Breast epithelium (tissue), 4 donors: ENCODE data around the gene S100A9. TPM values are rescaled to one million over a fixed set of nuclear protein-coding genes. Genes with fewer than 3 reads are reported as not detected.

Experiments
- DNase-seq, 2 donors: peaks; one replicate each; pipeline ENCODE4 v3.0.0-alpha.2; 2019; ENCODE audit warnings: low spot score in 2 of 2
- H3K27ac ChIP-seq, 2 donors: fragments of 200-600 bp; sonication (generic) in 1 of 2; one replicate each; pipeline ENCODE4 v1.5.1; 2016 to 2019; ENCODE audit warnings: mild to moderate bottlenecking in 1 of 2
- H3K27me3 ChIP-seq, 2 donors: fragments of 200-600 bp; sonication (generic) in 1 of 2; one replicate each; pipeline versions ENCODE4 v1.5.1 to v1.6.0; 2017 to 2019; ENCODE audit warnings: control low read depth in 1 of 2, mild to moderate bottlenecking in 1 of 2
- H3K36me3 ChIP-seq: fragments of 200-600 bp; one replicate; pipeline ENCODE4 v1.5.1; 2019
- H3K4me1 ChIP-seq, 2 donors: fragments of 200-600 bp; sonication (generic); one replicate each; pipeline ENCODE4 v1.5.1; 2016 to 2019; ENCODE audit warnings: control low read depth in 1 of 2
- H3K4me3 ChIP-seq, 3 donors: fragments of 200-600 bp; sonication (generic); 1 replicate in 2 of 3; 2 replicates in 1 of 3; pipeline ENCODE4 v1.5.1; 2016 to 2019; ENCODE audit warnings: mild to moderate bottlenecking in 3 of 3, moderate library complexity in 2 of 3
- H3K9me3 ChIP-seq, 2 donors: fragments of 200-600 bp; sonication (generic) in 1 of 2; one replicate each; pipeline ENCODE4 v1.5.1; 2016 to 2019; ENCODE audit warnings: control low read depth in 1 of 2
- CTCF ChIP-seq, 3 donors: fragments of 450-650 bp; IDR thresholded peaks; one replicate each; pipeline ENCODE4 v1.5.1; 2016 to 2017; ENCODE audit warnings: antibody characterized with exemption in 3 of 3, mild to moderate bottlenecking in 3 of 3, moderate library complexity in 3 of 3
- POLR2A ChIP-seq: fragments of 450-650 bp; IDR thresholded peaks from one replicate; pipeline ENCODE4 v1.6.1; 2016; ENCODE audit warnings: antibody characterized with exemption, mild to moderate bottlenecking, moderate library complexity
- POLR2AphosphoS5 ChIP-seq, 3 donors: sonication (generic); formaldehyde crosslinking; IDR thresholded peaks; one replicate each; pipeline ENCODE4 v1.6.1; 2017; ENCODE audit warnings: antibody characterized with exemption in 3 of 3
- intact Hi-C: fragments of 100-400 bp; cut with DNase I; formaldehyde crosslinking; loops from one replicate; pipeline ENCODE4 v1.15.1; 2023; ENCODE audit warnings: low total_unique reads
- total RNA-seq, 3 donors: library from RNA; depleted of rRNA; stranded (reverse); fragments of >200 nt; gene quantifications; one replicate each; pipeline ENCODE4 v1.1.0, GENCODE V29; 2016

The S100A9 gene
- total RNA-seq, 3 donors from 2014 or later, result 90.3 to 329 (median 208) TPM

GRCh38 chr1:153336650-153337049 is 21.0 kb upstream of the S100A9 start:
- no peak for DNase-seq
- intact Hi-C loops, result no loop called here
- TF ChIP-seq POLR2AphosphoS5 (IDR thresholded peaks at IDR 0.05), result no peak
- no peak for TF ChIP-seq POLR2A
- no peak for TF ChIP-seq CTCF (IDR thresholded peaks at IDR 0.05)
- peaks cover 0 to 8% of the 10 kb centered on the region in 2 donors for H3K9me3 ChIP-seq
- no peaks in the 10 kb centered on the region for H3K36me3 ChIP-seq
- H3K27ac ChIP-seq, result no peak overlapping the region
- H3K4me1 ChIP-seq, result no peaks in the 10 kb centered on the region
- no peak overlapping the region for H3K4me3 ChIP-seq
- no peaks in the 10 kb centered on the region for H3K27me3 ChIP-seq

GRCh38 chr1:153337980-153338853 is 19.4 kb upstream of the S100A9 start:
- no peak for DNase-seq
- TF ChIP-seq CTCF (IDR thresholded peaks at IDR 0.05), result no peak
- no peak for TF ChIP-seq POLR2A
- TF ChIP-seq POLR2AphosphoS5 (IDR thresholded peaks at IDR 0.05), result no peak
- no peaks in the 10 kb centered on the region for H3K9me3 ChIP-seq
- H3K4me3 ChIP-seq, result no peak overlapping the region
- H3K27me3 ChIP-seq, result no peaks in the 10 kb centered on the region
- intact Hi-C loops, result no loop called here
- H3K27ac ChIP-seq, result no peak overlapping the region
- H3K4me1 ChIP-seq, result no peaks in the 10 kb centered on the region
- no peaks in the 10 kb centered on the region for H3K36me3 ChIP-seq

GRCh38 chr1:153339802-153340201 is 17.9 kb upstream of the S100A9 start:
- H3K4me1 ChIP-seq, result no peaks in the 10 kb centered on the region
- H3K27ac ChIP-seq, result no peak overlapping the region
- intact Hi-C loops, result no loop called here
- H3K4me3 ChIP-seq, result no peak overlapping the region
- H3K27me3 ChIP-seq, result no peaks in the 10 kb centered on the region
- no peak for DNase-seq
- TF ChIP-seq CTCF (IDR thresholded peaks at IDR 0.05), result no peak
- TF ChIP-seq POLR2A, result no peak
- TF ChIP-seq POLR2AphosphoS5 (IDR thresholded peaks at IDR 0.05), result no peak
- no peaks in the 10 kb centered on the region for H3K36me3 ChIP-seq
- no peaks in the 10 kb centered on the region for H3K9me3 ChIP-seq

GRCh38 chr1:153340356-153340755 is 17.3 kb upstream of the S100A9 start:
- Histone ChIP-seq H3K4me3 (no peak overlapping the region), H3K4me1 (no peaks in the 10 kb centered on the region), H3K9me3 (no peaks in the 10 kb centered on the region), H3K36me3 (no peaks in the 10 kb centered on the region), H3K27ac (no peak overlapping the region), H3K27me3 (no peaks in the 10 kb centered on the region)
- intact Hi-C loops, result no loop called here
- TF ChIP-seq POLR2A (no peak), CTCF (IDR thresholded peaks at IDR 0.05) (no peak), POLR2AphosphoS5 (IDR thresholded peaks at IDR 0.05) (no peak)
- no peak for DNase-seq

GRCh38 chr1:153341431-153341934 is 16.2 kb upstream of the S100A9 start:
- Histone ChIP-seq H3K4me3 (no peak overlapping the region), H3K27me3 (peaks cover 0 to 2% of the 10 kb centered on the region in 2 donors), H3K36me3 (no peaks in the 10 kb centered on the region), H3K9me3 (no peaks in the 10 kb centered on the region), H3K4me1 (no peaks in the 10 kb centered on the region), H3K27ac (no peak overlapping the region)
- DNase-seq, result peak in 1 of 2 donors; percentile 34
- TF ChIP-seq POLR2A, result no peak
- TF ChIP-seq CTCF (IDR thresholded peaks at IDR 0.05), result no peak
- TF ChIP-seq POLR2AphosphoS5 (IDR thresholded peaks at IDR 0.05), result no peak
- intact Hi-C loops, result no loop called here
